HG02981 (cell line): ENCODE data around the gene DPP7.

Source experiments
- ATAC-seq: cut with Tn5 transposase; IDR thresholded peaks from one replicate; pipeline ENCODE4 v1.9.1; 2021; ENCODE audit warnings: mild to moderate bottlenecking, moderate library complexity; ENCODE audit not compliant: unreplicated experiment

Gene DPP7

DNA sequence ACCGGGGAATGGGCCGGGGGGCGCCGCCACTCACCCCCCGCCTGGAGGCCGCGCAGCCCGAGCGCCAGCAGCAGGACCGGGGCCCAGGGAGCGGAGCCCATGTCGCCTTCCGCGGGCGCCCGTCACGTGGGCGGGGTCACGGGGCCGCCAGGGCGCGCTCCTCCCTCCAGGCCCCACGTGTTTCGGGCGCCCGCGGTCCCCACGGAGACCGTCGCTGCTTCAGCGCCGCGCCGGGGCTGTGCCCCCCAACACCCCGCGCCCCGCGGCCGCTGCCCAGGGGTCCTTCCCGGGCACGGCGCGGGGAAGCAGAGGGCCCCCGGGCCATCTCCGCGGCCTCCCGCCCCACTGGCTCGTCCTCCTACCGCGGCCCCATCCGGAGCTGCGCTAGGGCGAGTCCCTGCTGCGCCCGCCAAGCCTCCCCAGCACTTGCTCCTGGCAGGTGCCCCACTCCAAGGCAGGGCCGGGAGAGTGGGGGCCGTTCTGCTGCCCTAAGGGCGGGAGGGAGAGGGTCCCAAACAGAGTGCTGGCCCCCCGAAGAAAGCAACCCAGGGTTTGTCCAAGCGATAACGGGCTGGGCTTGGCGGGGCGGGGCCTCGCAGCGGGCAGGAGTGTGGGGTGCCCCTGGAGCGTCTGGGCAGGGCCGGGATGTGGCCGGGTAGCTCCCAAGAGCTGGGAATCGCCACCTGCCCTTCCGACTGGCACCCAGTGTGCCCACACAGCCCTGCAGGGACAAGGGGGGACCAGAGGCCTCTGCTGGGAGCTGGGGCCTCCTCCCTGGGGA is at the start of gene DPP7:
TSS of gene DPP7 (minus strand) at position 121 of the 781 bp plus-strand sequence. CDS start at position 101, 20 bp downstream.
- ATAC-seq: peak; percentile 72

DNA sequence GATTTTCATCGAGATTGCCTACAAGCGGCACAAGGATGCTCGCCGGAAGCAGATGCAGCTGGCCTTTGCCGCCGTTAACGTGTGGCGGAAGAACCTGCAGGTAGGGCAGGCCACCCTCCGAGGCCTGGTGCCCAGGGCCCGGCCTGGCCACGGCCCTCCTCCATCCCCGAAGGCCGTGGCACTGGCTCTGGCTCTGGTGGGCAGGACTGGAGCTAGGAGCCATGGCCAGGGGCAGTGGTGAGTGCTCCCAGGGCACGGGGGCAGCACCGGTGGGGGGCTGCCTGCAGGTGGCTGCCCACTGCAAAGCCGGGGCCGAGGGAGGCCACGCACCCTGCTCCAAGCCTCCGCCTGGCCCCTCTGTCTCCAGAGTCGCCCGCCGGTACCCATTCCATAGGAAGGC is 49.3 kb upstream of the DPP7 start:
- no peak for ATAC-seq

DNA sequence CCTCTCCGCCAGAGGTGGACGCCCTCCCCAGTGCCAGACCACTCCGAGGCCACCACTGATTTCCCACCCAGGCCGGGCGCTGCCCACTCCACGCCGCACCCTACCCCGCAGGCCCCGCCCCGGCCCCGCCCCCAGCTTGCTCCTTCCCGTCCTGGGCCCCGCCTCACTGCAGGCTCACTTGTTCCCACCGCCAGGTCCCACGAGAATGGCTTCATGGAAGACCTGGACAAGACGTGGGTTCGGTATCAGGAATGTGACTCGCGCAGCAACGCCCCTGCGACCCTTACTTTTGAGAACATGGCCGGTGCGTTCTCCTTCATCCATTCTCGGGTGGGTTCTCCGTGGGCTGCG is 48.8 kb upstream of the DPP7 start:
- no peak for ATAC-seq

DNA sequence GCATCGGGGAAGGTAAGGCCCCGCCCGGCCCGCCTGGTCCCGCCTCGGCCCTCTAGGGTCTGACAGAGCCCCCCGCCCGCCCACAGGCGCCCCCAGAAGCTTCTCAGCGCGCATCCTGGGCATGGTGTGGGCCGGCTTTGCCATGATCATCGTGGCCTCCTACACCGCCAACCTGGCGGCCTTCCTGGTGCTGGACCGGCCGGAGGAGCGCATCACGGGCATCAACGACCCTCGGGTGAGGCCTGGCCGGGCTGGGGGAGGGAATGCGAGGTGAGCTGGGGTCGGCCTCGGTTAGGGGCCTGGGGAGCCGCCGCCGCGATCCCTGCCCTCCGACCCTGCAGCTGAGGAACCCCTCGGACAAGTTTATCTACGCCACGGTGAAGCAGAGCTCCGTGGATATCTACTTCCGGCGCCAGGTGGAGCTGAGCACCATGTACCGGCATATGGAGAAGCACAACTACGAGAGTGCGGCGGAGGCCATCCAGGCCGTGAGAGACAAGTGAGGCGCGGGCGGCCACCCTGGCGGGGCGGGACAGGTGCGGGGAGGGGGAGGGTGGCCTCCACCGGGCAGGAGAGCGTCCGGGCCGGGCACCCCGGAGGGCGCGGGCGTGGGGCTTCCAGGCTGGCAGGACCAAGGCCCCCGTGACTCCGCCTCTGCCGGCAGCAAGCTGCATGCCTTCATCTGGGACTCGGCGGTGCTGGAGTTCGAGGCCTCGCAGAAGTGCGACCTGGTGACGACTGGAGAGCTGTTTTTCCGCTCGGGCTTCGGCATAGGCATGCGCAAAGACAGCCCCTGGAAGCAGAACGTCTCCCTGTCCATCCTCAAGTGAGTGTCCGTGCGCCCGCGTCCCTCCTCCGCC is 48.2 kb upstream of the DPP7 start:
- ATAC-seq: no peak

DNA sequence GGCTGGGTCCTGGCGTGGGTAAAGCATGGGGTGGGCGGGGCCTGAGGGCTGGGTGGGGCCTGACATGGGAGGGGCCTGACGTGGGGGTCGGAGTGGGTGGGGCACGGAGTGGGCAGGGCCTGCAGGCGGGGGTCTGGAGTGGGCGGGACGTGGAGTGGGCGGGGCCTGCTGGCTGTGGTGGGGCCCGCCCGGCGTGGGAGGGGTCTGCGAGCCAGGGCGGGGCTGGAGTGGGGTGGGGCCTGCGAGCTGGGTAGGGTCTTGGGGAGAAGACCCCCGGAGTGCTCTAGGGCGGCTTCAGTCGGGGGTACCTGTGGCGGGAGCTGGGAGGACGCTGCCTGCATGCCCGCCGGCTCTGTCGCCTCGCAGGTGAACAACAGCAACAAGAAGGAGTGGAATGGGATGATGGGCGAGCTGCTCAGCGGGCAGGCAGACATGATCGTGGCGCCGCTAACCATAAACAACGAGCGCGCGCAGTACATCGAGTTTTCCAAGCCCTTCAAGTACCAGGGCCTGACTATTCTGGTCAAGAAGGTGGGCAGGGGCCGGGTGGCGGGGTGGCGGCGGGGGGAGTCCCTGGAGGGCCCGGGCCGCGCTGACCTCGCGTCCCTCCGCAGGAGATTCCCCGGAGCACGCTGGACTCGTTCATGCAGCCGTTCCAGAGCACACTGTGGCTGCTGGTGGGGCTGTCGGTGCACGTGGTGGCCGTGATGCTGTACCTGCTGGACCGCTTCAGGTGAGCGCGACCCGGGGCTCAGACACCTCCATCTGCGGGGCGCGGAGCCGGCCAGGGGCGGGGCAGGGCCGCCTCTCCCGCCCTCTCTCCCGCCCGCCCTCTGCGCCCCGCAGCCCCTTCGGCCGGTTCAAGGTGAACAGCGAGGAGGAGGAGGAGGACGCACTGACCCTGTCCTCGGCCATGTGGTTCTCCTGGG is 47.3 kb upstream of the DPP7 start:
- ATAC-seq: no peak

DNA sequence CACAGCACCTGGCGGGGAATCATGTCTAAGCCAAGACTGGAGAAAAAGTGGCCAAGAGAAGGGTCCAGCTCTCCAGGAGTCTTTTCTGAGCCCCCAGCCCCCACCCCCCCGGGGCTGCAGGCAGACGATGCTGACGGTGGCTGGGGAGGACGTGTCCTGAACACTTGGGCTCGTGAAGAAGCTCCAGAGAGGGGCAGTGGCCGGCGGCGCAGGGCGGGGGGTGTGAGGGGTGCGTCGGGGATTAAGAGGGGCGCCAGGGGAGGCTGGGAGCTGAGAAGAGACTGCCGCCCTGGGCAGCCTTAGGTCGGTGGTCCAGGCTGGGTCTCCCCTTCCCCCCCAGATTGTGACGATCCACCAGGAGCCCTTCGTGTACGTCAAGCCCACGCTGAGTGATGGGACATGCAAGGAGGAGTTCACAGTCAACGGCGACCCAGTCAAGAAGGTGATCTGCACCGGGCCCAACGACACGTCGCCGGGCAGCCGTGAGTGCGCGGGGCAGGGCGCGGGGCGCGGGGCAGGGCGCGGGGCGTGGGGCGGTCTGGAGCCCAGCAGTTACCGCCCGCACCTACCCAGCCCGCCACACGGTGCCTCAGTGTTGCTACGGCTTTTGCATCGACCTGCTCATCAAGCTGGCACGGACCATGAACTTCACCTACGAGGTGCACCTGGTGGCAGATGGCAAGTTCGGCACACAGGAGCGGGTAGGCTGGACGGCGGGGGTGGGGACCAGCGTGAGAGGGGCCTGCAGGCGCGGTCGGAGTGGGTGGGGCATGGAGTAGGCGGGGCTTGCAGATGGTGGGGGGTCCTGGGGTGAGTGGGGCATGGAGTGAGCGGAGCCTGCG is 46.4 kb upstream of the DPP7 start:
- ATAC-seq: no peak

DNA sequence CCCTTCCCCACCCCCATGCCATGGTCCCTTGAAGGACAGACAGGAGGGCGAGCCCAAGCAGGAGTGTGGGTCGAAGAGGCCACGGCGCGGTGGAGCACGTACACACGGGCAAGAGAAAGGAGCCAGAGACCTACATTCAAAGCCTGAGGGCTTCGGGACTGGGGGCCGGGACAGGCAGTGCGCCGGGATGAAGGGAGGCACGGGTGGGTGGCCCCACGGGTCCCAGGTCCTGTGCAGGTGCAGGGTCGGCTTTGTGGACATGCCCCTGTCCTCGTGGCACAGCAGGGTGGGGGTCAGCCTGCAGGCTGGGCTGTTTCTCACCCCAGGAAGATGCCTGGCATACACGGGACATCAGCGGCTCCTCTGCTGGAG is 45.5 kb upstream of the DPP7 start:
- ATAC-seq: no peak

DNA sequence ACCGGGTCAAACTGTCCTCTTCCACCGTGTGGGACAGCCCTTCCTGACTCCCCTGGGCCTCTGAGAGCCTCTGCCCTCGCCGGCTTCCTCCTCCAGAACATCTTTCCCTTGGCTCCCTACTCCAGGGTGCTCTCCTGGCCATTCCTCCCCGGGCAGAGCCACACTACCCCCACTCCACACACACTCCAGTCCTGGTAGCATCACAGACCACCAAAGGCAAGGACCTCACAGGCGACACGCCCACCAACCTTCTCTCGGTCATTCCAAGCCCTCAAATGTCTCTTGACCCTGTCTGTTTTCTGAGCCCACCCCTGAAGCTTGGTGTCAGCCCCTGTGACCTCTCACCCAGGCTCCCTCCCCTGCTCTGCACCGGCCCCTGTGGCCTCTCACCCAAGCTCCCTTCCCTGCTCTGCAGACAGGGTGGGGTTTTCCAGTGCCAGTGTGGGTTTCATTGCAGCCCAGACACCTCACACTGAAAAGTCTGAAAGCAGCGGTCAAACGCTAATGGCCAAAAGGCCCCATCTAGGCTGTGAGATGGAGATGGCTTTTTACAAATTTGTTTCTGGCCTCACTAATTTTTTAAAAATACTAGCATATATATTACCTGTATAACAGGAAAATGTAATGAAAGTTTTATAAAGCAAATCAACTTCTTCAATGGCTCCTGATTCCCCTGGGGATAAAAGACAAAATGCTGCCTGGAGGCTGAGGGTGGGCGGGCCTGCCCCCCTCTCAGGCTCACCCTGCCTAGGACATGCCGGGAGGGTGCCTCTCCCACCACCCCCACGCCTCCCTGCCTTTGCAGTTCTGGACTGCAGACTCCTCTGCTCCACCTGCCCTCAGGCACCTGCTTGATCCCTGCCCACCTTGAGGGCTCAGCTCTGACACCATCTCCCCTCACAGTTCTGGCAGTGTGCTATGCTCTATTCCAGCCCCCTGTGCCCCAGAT is 44.8 kb upstream of the DPP7 start:
- no peak for ATAC-seq

DNA sequence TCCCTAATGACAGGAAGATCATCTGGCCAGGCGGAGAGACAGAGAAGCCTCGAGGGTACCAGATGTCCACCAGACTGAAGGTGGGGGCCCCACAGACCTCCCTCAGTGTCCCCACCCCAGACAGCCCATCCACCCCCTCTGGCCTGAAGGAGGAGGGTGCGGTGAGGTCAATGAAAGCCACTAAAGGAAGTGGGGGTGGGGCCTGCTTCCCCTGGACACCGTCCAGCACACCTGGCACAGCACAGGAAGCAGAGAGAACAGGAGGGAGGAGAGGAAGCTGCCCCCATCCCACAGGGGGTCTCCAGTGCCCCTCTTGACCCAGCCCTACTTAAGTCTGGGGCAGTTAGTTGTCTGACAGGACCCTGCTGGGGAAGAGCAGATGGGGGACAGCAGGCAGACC is 44.1 kb upstream of the DPP7 start:
- no peak for ATAC-seq

DNA sequence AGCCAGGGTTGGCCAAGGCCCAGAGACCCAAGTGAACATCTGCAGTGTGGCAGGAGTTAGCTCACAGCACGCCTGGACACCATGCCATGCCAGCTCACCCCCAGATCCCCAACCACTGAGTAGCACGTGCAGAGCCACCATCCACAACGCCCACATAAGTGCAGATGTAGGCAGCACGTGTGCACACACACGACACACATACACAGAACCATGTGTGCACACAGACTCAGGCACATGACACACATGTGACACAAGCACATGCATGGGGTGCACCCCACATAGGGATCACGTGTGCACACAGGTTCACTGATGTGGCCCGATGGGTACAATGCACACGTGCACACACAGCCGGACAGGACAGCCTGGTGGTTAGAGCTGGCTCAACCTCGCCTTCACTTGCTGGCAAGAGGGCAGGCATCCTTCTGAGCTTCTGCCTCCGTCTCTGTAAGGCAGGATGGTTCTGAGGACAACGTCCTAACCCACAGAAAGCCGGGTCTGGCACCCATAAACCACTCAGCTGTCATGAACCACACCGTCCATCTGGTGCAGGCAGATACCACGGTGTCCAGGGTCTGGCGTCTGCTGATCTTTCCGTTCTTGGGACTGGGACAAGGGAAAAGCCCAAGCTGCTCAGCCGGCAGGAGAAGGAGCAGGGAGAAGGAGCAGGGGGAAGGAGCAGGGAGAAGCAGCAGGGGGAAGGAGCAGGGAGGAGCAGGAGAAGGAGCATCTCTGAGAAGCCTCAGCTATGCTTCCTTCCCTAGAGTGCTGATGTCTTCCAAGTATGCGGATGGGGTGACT is 43.3 kb upstream of the DPP7 start:
- no peak for ATAC-seq

DNA sequence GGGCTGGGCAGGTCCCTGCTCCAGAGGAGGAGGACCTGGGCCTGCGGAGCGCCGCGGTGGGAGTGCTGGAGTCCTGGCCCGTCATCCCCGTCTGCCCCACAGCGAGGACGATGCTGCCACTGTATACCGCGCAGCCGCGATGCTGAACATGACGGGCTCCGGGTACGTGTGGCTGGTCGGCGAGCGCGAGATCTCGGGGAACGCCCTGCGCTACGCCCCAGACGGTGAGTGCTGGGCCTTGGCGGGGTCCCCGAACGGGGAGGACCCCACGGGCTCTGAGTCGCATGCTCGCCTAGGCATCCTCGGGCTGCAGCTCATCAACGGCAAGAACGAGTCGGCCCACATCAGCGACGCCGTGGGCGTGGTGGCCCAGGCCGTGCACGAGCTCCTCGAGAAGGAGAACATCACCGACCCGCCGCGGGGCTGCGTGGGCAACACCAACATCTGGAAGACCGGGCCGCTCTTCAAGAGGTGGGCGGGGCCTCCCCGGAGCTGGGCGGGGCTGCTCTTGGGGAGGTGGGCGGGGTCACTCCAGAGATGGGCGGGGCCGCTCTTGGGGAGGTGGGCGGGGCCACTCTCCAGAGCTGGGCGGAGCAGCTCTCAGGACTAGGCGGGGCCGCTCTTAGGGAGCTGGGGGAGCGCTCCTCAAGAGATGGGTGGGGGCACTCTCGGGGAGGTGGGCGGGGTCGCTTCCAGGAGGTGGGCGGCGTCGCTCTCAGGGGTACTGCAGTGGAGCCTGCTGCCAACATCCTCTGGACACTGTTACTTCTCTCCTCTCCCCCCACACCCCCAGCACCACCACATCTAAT is 42.2 kb upstream of the DPP7 start:
- ATAC-seq: no peak

DNA sequence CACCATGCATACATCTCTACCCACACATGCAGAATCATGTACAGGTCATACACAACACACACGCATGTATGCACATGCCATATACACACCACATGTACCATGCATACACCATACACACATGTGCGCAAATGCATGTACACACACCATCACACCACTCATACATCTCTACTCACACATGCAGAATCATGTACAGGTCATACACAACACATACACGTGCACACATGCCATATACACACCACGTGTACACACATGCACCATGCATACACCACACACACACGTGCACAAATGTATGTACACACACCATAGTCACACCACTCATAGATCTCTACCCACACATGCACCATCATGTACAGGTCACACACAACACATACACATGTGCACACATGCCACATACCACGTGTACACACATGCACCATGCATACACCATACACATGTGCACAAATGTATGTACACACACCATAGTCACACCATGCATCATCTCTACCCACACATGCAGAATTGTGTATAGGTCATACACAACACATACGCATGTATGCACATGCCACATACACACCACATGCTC is 38.4 kb upstream of the DPP7 start:
- no peak for ATAC-seq

DNA sequence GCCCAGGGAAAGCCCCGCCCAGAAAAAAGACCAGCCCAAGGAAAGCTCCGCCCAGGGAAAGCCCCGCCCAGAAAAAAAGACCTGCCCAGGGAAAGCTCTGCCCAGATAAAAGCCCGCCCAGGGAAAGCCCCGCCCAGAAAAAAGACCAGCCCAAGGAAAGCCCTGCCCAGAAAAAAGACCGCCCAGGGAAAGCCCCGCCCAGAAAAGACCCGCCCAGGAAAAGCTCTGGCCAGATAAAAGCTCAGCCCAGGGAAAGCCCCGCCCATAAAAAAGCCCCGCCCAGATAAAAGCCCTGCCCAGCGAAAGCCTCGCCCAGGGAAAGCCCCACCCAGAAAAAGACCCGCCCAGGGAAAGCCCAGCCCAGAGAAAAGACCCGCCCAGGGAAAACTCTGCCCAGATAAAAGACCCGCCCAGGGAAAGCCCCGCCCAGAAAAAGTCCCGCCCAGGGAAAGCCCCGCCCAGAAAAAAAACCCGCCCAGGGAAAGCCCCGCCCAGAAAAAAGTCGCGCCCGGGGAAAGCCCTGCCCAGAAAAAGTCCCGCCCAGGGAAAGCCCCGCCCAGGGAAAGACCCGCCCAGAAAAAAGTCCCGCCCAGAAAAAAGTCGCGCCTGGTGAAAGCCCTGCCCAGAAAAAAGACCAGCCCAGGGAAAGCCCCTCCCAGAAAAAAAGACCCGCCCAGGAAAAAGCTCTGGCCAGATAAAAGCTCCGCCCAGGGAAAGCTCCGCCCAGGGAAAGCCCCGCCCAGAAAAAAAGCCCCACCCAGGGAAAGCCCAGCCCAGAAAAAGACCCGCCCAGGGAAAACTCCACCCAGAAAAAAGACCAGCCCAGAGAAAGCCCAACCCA is 36.3 kb upstream of the DPP7 start:
- peak; percentile 49 for ATAC-seq

DNA sequence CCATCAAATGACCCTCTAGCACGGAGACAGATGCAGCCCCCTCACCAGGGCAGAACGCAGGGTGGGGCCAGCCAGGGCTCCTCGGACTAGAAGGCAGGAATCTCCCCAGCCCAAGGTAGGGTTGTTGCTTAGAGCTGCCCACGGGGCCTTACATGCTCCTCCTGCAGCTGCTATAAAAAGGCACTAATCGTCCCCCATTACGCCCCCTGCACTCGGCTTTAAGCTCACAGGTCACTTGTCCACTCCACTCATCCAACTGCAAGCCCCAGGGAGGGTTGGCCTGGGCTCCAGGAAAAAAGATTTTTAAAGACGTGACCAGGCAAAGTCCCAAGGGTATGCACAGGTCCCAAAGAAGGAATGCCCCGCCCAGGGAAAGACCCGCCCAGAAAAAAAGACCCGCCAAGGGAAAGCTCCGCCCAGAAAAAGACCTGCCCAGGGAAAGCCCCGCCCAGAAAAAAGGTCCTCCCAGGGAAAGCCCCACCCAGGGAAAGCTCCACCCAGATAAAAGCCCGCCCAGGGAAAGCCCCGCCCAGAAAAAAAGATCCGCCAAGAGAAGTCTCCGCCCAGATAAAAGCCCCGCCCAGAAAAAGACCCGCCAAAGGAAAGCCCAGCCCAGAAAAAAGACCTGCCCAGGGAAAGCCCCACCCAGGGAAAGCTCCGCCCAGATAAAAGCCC is 35.5 kb upstream of the DPP7 start:
- peak; percentile 31 for ATAC-seq

DNA sequence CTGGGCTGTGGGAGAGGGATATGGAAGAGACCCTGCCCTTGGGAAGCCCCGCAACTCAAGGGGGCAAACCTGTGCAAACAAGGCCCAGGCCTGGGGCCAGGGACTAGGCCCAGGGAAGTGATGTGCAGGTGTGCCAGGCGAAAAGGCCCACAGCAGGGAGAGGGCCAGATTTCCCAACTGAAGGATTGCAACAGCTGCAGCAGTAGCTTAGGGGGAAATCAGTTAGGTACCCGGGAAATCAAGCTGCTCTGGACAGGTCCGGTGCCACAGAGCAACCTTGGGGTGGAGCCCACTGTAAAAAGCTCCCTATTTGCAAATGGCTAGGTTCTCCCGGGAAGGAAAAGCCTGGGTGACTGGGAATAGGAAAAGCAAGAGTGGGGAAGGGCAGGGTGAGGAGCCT is 34.8 kb upstream of the DPP7 start:
- ATAC-seq: no peak

DNA sequence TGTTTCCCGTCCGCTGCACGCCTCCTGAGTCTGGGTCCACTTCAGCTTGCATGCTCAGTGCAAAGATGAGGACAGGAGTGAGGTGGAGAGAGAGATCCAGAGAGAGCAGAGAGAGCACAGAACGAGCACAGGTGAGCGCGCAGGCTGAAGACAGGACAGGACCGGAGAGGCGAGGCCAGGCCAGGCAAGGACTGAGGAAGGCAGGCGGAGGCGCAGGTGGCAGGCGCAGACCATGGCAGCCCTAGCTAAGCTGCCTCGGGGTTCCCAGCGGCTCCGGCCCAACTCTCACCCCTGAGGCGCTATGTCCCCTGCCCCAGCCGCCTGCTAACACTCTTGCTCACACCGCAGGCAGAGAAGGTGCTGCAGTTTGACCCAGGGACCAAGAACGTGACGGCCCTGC is 34.1 kb upstream of the DPP7 start:
- ATAC-seq: no peak
